GM19023 (cell line): ENCODE results near the gene POU2F2.

Experiments used
- ATAC-seq: cut with Tn5 transposase; IDR thresholded peaks from one replicate; pipeline ENCODE4 v1.9.1; 2021; ENCODE audit warnings: mild to moderate bottlenecking, moderate library complexity; ENCODE audit not compliant: unreplicated experiment

POU2F2 gene

DNA sequence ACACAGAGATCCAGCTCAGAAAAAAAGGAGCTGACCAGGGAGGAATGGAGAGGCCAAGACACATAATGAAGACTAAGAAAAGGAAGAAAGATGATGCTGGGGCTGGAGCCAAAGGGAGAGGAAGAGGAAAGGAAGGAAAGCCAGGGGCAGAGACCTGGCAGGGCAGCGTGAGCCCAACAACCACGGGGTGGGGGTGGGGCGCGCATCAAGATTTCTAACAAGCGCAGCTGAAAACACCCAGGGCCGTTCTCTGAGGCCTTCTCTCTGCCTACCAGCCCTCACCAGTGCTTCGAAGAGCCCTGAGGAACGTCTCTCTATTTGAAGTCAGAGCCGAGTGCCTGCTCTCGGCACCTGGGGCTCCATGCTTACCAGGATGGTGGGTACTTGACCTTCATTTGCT lies 23.6 kb upstream of the POU2F2 start:
- no peak for ATAC-seq

DNA sequence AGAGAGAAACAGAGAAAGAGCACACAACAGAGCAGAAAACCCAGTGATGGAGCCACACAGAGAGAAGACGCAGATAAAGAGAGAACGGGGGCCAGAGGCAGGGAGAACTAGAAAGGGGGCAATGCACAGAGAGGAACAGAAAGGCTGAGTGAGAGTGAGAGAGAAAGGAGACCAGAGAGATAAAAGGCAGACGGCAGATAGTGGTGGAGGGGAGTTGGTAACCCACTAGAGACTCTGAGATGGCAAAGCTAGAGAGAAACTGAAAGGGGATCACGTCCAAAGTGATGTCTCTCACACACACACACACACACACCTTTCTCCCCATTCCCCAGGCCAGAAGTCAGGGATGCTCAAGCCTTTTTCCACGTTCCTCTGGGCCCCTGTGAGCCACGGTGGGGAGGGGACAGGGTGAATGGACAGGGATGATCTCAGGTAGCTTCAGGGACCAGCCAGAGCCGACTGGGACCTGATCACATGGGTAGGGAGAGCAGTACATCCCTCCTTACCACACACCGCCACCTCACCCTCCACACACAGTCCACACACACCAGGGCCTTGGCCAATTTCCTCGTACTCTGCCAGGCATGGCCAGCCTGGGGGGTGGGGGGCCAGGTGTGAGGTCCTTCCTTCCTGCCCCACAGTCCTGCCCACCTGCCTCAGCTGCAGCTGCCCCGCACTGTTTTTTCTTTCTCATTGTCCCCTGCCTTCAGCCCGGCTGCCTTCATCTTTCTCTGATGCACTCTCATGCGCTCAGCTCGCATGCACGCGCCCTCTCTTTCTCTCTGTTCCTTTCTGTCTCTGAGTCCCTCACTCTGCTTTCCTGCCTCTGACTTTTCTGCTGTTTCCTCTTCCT lies 22.5 kb upstream of the POU2F2 start:
- no peak for ATAC-seq

DNA sequence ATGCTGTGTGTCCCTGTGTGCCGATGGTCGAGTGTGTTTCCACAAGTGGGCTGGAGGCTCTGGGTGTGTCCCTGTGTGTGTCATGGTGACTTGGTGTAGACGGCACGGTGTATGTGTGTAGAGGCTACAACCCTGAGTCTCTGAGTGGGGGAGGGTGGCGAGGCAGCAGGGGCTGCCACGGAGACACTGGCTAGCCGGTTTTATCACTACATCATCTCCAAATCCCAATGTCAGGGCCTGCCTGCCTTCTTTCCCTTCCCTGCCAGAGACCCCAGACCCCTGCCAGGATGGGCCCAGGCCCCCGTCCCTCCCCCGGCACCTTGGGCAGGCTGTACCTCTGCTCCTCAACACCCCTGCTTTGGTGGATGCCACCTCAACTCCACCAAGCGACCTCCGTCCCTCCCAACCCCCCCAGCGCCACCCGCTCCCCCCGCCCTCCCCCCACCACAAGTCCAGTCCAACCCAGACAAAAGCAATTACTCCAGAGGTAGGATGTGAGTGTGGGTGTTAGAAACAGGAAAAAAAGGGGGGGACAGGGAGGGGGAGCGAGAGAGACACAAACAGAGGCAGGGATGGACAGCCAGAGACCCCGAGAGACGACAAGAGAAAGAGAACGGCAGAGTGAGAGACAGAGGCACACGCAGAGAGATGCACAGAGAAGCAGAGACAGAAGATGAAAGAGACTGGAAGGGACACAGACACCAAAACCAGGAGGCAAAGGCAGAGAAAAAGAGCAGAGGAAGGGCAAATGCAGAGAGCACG lies 21.6 kb upstream of the POU2F2 start:
- ATAC-seq, result no peak

DNA sequence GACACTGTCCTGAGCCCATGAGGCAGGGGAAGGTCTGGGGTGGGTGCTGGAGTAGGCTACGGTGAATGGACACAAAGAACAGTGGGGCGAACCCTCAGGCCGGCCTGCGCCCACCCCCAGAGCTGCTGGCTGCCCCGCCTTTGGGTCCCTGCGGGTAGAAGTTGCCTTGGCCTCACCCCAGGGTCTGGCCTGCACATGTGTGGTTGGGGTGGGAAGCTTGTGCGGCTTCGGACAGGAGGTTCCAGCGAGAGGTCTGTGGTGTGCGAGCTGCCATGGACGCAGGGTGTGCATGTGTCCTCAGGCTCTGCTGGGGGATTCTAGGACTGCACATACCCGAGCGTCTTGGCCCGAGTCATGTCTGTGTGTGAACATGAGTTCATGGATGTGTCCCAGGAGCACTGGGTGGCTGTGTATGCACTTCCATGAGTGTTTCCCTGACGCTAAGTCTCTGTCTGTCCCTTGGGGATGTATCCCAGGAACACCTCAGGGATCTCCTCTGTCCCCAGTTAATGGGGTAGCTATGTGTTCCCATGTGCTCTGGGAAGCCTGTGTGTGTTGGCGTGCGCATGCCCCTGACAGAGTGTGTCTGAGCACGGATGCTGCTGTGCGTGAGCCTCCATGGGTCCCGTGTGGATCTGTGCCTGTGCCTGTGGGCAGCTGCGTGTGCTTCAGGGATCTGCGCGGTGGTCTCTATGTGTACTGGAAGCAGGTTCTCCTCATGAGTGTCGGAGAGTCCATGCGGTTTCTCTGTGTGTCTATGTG lies 20.8 kb upstream of the POU2F2 start:
- ATAC-seq, result no peak

DNA sequence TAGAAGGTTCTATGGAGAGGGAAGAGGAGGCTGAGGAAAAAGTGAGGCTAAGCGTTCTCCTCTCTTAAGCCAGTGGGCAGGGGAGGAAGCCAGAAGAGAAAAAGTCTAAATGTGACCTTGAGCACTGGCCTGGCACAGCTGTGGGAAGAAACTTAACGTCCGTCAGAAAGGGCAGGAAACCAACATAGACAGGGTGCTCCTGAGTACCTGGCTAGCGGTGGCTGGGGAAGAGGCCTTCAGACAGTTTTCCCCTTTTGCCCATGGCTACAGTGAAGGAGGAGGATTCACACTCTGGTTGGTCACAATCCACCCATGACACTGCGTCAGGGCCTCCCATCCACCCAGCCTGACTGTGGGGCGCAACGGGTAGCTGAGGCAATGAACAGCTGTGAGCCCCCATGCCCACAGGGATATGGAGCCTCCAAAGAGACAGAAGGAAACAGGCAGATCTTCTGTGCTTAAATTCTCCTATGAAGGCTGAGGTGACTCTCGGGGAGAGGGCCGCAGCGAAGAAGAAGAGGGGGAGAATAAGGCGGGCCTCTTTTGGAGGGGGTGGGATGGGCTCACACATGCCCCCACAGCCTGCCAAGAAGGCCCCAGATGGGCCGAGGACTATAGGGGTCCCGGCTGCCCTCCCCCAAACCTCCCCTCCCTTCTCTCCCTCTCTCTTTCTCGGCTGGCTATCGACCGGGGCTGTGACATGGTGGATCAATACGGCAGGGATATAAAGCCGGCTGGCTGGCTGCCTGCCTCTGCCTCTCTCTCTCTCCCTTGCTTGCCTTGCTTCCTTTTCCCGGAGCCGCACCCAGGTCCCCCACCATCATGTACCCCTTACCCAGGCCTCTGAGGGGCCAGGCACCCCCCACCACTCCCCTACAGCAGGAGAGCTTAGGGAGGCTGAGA lies 19.8 kb upstream of the POU2F2 start:
- no peak for ATAC-seq

DNA sequence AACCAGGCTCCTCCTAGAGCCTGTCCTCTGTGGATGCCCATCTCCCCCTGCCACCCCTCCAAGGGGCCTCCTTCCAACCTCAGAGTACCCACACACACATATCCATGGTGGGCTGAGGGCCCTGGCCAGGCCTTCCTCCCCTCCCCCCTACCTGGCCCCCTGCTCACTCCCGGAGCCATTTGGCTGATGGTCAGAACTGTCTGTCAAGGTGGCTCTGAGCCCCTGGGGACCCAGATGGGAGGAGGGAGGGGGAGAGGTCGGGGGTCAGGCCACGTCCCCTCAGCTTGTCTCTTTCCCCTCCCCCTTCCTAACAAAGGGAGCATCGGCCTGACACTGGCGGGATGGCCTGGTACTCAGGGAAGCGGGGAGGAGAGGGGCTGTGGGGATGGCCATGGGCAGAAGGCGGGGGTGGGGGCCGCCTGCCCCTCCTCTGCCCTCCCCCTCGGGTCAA lies 18.7 kb upstream of the POU2F2 start:
- ATAC-seq, result no peak

DNA sequence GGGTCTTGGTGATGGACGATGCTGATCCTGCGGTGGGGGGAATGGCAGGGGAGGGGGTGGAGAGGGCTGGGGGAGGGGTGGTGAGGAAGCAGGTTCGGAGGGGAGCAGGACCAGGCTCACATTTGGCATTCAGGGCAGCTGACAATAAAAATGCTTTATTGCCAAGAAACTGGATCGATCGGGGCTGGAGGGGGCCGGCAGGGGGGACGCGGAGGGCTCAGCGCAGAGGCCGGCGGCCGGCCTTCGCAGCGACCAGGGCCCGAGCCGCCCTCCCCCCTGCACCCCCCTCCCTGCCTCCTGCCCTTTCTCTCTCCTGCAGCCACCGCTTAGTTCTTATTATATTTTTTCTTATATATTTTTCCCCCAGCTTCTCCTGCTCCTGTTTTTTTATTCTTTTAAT lies 18.1 kb upstream of the POU2F2 start:
- ATAC-seq, result no peak

DNA sequence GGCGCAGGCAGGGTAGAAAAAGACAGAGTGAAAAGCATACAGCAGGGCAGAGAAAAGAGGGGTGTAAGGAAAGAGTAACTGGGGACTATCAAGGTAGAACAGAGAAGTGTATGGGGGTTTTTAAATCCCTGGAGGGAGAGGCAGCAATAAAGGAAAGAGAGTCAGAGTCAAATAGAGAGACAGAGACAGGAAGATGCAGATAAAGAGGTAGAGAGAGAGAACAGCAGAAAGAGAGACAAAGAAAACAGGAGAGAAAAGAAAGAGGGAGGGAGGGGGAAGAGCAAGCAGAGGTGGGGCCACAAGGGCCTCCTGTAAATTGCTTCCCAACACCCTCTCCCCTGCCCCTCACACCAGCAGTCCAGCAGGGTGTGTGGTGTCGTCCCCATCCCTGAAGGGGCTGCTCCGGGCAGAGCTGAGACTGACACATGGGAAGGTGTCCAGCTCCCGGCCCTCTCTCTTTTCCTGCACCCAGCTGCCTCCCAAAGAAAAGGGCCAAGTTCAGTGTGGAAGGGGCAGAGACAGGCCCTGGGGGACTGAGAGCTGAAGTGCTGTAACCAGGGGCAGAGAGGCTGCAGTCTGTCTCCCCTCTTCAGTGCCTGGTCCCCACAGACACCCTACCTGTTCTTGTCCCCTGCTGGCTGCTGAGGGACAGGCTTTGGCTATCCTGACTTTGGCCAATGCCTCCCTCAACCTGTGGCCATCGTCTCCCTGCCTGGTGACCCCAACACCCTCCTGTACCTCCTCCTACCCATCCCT lies 17.4 kb upstream of the POU2F2 start:
- ATAC-seq, result no peak

DNA sequence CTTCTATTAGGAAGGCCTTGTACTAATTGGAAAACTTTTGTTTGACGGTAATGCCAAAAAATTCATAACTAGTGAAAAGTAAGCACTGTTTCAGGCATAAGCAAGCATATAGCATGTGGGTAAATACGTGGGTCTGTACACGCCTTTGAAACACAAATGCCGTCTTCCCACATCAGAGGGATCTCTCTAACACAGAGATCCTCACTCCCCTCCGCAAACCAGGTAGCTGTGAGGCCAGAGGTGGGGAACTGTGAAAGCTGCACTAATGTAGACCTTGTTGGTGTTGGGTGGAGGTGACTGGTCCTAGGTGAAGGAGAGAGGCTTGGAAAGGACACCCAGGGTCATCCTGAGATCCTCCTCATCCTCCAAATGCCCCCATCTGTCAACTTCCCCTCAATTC lies 16.0 kb upstream of the POU2F2 start:
- ATAC-seq, result no peak

DNA sequence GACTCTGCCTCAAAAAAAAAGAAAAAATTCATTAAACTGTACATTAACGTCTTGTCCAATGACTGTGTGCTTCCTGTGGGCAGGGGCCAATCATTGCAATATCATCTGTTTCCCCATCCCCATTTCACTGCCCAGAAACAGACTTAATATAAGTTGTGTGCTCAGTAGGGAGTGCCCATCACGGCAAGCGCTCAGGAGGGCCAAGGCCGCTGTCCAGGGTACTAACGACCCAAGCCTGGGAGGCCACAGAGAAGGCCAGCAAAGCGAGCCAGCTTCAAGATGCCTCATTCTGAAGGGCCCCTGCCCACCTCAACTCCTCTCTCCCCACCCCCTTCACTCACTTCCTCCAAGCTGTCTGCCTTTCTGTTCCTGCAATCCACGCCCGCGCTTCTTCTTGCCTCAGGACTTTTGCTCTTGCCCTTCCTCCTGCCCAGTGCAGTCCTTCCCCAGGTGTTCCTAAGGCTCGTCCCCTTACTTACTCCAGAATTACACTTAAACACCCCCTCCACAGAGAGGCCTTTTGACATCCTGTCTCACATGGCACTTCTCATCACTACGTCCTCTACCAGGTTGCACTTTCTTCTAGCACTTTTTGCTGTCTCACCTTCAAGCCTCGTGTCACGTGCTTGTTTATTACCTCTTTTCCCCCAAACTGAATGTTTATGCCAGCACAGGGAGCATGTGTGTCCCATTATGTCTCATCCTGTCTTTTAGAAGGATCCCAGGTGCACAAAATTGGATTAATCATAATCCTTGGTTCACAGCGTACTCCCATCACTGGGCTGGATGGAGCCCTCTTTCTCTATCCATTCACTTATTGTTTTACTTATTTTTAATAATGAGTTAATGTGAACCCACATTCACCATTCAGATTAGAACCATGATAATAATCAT lies 11.3 kb upstream of the POU2F2 start:
- no peak for ATAC-seq

DNA sequence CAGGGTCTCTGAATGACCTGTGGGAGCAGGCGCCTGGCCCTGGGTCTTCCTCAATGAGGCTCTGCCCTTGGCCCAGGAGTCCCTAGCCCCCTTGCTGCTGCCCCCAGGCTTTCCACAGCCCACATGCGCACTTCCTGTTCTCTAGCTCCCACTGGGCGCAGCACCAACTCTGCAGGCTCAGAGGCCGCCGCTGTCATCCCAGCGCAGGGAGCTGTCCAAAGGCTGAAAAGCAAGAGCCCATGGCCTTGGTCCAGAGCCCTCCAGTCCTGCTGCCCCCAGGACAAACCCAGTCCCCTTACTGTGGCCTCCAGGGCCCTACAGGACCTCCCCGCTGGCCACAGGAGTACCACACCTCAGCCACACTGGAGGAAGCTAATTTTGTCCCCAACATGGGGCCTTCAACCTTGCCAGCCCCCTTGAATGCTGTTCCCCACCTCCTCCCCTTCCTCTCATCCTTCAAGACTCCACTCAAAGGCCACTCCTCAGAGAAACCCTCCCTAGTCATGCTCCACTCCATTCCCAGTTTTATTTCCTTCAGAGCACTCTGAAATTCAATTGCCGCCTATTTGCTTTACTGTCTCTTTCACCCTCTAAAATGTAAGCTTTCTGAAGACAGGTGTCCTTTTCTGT lies 8.0 kb upstream of the POU2F2 start:
- ATAC-seq, result no peak

DNA sequence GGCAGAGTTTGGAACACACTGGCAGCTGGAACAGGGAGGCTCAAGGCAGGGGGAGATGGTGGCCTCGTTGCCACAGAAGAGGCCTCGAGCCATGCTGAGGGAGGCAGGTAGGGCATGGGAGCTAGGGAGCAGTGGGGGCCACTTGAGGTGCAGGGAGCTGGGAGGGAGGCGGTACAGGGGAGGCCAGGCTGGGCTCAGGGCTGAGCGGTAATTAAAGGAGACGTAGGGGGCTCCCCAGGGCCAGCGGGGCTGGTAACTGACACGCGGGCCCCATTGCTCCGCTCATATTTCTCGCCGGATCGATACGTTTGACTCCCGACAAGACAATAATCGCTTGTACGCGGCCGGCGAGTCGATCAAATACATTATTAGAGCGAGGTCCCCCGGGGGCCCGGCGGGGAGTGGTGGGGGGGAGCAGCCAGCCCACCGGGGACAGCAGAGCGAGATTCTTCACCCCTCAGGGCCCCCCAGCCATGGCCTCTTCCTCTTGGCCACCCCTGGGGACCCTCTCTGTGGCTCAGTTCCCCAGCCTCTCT lies 2.4 kb upstream of the POU2F2 start:
- ATAC-seq, result no peak

DNA sequence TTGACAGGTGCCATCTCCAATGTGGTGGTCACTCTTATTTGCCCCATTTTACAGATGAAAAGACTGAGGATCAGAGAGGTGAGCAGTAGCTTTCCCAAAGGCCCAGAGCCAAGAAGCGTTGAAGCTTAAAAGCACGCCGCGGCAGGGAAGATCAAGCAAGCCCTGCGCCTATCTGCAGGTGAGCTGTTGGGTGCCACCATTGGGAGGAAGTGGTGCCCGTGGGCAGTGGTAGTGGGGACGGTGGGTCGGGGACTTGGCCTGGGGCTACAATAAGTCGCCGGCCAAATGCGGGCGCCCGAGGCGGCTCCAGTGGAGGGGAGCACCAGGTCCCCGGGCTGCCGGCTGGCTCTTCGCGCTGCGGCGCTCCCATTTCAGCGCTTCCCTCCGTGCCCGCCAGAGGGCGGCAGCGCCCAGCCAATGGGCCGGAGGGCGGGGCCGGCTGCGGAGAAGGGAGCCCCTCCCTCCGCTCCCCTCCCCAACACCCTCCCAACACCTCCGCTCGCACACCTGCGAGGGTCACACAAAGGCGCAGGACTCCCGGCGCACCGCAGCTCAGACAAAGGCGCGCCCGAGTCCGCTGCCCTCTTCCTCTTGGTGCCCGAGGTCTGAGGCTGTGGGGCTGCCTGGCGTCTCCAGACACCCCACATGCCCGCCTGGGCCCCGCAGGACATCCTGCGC lies 744 bp upstream of the POU2F2 start:
- peak; percentile 33 for ATAC-seq

DNA sequence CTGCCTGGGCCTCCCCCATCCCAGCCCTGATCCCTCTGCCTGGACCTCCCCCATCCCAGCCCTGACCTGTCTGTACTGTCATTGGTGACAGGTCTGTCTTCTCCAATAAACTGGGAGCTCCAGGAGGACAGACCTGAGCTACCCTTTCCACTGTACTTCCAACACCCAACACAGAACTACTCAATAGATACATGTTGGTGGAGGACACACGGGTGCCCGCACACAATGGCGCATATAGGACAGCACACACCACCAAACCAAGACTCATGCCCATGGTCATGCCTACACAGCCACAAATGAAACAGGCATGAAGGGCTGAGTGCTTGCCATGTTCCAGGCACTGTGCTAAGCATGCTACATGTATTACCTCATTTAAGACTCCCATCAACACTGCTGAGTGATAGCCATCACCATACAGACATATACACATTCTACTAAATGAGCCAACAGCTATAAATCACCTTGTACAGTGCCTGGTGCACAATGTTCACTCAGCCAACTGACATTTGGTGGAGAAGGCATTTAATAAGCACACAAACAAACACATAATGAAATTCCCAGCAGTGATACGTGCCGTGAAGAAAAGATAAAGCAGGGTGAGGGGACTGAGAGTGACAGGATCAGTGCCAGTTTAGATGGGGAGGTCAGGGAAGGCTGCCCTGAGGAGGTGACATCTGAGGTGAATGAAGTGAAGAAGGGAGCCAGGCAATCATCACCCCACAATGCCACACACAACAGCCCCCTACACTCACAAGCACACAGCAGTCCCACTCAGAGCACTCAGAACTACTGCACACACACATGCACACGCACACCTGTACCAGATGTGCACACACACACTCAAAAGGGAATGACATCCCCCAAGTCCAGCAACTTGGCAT lies 857 bp downstream of the POU2F2 start:
- no peak for ATAC-seq

DNA sequence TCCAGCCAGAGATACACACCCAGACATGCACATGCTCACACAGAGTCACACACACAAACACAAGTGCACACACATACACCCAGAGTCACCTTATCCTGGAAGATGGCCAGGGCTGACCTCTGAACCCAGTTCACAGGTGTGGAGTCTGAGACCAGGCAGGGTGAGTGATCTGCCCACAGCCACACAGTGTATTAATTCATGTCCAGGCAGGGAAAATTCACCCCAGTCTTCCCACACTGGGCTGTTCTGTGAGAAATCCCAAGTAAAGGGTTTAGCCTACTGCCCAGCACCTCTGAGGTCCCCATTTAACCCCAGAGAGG lies 2.0 kb downstream of the POU2F2 start:
- ATAC-seq, result no peak

DNA sequence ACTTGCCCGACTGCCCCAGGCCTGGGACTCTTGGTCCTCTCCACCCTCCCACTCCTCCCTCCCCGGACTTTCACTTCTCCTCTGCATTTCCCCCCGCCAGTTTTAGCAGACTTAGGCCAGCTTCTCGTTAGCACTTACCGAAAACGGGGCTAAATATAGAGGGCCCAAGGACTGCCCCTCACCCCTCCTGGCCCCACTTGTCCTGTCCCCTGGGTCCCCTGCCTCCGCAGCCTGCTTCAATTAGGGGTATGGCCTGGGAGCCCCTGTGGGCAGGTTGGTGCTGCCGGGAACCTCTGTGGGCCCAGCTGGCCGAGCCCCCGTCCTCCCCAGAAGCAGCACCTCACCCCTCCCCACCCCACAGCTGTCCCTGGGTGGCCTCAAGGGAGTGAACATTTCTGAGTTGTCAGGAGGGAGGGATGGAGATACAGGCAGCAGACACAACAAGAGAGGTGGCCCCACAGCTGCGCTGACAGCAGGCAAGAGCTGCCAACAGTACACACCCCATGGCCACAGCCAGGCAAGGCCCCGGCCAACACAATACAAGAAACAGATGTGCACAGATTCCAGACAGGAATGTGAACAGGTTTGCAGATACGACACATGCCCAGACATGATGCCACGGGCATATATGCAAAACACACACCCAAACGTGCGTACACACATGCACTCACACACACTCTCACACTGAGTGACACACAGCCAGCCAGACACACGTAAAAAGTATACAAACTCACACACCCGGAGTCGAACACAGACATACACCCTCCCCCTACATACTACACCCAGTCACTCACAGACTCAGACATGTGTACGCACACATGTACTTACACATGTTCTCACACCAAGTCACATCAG lies 2.6 kb downstream of the POU2F2 start:
- peak; percentile 47 for ATAC-seq
